HG02885 (cell line): ENCODE measurements around the gene THRAP3.
"Not testable (repeated sequence)": the region's sequence is repeated elsewhere in the genome, so short reads cannot be mapped to it uniquely, and the experiment has no call there.

Experiments
- ATAC-seq: cut with Tn5 transposase; IDR thresholded peaks from one replicate; pipeline ENCODE4 v1.9.1; 2021; ENCODE audit warnings: mild to moderate bottlenecking; ENCODE audit not compliant: unreplicated experiment, poor library complexity

THRAP3 gene

GRCh38 chr1:36206323-36206858 lies 17.9 kb upstream of the THRAP3 start:
- ATAC-seq = no peak

GRCh38 chr1:36207339-36207738 lies 16.9 kb upstream of the THRAP3 start:
- no peak for ATAC-seq

GRCh38 chr1:36208978-36209703 lies 15.1 kb upstream of the THRAP3 start:
- no peak for ATAC-seq

GRCh38 chr1:36211307-36211706 lies 12.9 kb upstream of the THRAP3 start:
- ATAC-seq = no peak

GRCh38 chr1:36211841-36212240 lies 12.4 kb upstream of the THRAP3 start:
- no peak for ATAC-seq

- ATAC-seq = no peak
These were observed 11.5 kb upstream of the THRAP3 start for GRCh38 chr1:36212782-36213181.

GRCh38 chr1:36217670-36218069 lies 6.6 kb upstream of the THRAP3 start:
- no peak for ATAC-seq

GRCh38 chr1:36221901-36222300 lies 2.3 kb upstream of the THRAP3 start:
- not testable (repeated sequence) for ATAC-seq

GRCh38 chr1:36222481-36223380 lies 1.5 kb upstream of the THRAP3 start:
- ATAC-seq = no peak

GRCh38 chr1:36223381-36223995 lies 755 bp upstream of the THRAP3 start:
- peak; percentile 20 for ATAC-seq

GRCh38 chr1:36224537-36225282 lies 467 bp downstream of the THRAP3 start:
- ATAC-seq = peak; percentile 58

GRCh38 chr1:36225283-36225899 lies 1.1 kb downstream of the THRAP3 start:
- no peak for ATAC-seq

GRCh38 chr1:36230279-36230678 lies 6.0 kb downstream of the THRAP3 start:
- ATAC-seq = not testable (repeated sequence)

GRCh38 chr1:36231191-36231590 lies 6.9 kb downstream of the THRAP3 start:
- ATAC-seq = no peak

- no peak for ATAC-seq
These were observed 8.2 kb downstream of the THRAP3 start for GRCh38 chr1:36232212-36233095.

- no peak for ATAC-seq
These were observed 12.1 kb downstream of the THRAP3 start for GRCh38 chr1:36236302-36236701.

- no peak for ATAC-seq
These were observed 14.2 kb downstream of the THRAP3 start for GRCh38 chr1:36238433-36238832.

- ATAC-seq = no peak
These were observed 15.8 kb downstream of the THRAP3 start for GRCh38 chr1:36239941-36240637.
